Measurements from ENCODE around the gene DYNLRB1. TPM values are rescaled to one million over a fixed set of nuclear protein-coding genes. Genes with fewer than 3 reads are reported as not detected.
"Not testable (repeated sequence)": the region's sequence is repeated elsewhere in the genome, so short reads cannot be mapped to it uniquely, and the experiment has no call there.

The DYNLRB1 gene
- total and polyA plus RNA-seq, 2 of the 13 experiments (the other 11 are each of a cell fraction or from before 2014, with no cell fraction given), result 140 to 244 TPM

DNA sequence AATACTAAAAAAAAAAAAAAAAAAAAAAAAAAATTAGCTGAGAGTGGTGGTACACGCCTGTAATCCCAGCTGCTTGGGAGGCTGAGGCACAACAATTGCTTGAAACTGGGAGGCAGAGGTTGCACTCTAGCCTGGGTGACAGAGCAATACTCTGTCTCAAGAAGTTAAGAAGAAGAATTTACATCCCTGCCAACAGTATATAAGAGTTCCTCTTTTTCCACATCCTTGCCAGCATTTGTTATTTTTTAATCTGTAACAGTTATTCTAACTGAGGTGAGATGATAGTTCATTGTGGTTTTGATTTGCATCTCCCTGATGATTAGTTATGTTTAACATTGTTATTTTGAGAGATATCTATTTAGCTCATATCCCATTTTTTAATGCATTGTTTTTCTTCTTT lies 20.3 kb upstream of the DYNLRB1 start (continued):
- TF ChIP-seq ZKSCAN8 (CRISPR knock-in tag; IDR thresholded peaks at IDR 0.05; ENCODE audit: borderline replicate concordance), result no peak

- H2AFZ ChIP-seq (ENCODE audit: low read length); H3K9ac ChIP-seq (ENCODE audit: insufficient read depth, low read depth, low read length); H3K4me3 ChIP-seq (replicated peaks in 1 of 3; ENCODE audit: insufficient read depth in 1 of 3, low read depth in 2 of 3, low read length in 3 of 3); H4K20me1 ChIP-seq (ENCODE audit: insufficient read depth, low read length); POLR2A ChIA-PET; FAIRE-seq; intact Hi-C loops (cut with micrococcal nuclease; ENCODE audit: unreplicated experiment); BruUV-seq (replicated peaks); H3K27me3 ChIP-seq (ENCODE audit: control insufficient read depth in 1 of 2, insufficient read depth in 2 of 2, low read length in 2 of 2); CTCF ChIA-PET (ENCODE audit: low intra/inter-chr PET ratio, low total read pairs); in situ Hi-C loops (cut with HindIII; ENCODE audit: extremely low pct_ligation_motif_present, low pct_unique_long_range_greater_than_20kb); H3K4me2 ChIP-seq (ENCODE audit: low read depth, low read length); ATAC-seq; H3K27ac ChIP-seq (ENCODE audit: extremely low read length, insufficient read depth, low read length); DNase-seq (ENCODE audit: low spot score): not testable (repeated sequence)
- Histone ChIP-seq H3K36me3 (replicated peaks in 1 of 2; ENCODE audit: control insufficient read depth in 1 of 2, insufficient read depth in 2 of 2, low read length in 2 of 2) (peaks cover 10 to 59% of the 10 kb centered on the region in 2 experiments; a peak in 4 of 5 replicates), H3K9me3 (ENCODE audit: low read length) (peaks cover 13% of the 10 kb centered on the region; the same call in 1 of the 2 replicates), H3K79me2 (ENCODE audit: insufficient read depth, low read length) (peaks cover 13% of the 10 kb centered on the region), H3K4me1 (ENCODE audit: insufficient read depth, low read length) (peaks cover 13% of the 10 kb centered on the region)
- 98% methylated on average over 6 of the region's 6 CpGs for WGBS (ENCODE audit: low lambda C conversion rate)
- 0 out of 2 replicates have a peak, but pooled peaks have one; percentile 30 for TF ChIP-seq ZBTB2 (CRISPR knock-in tag; IDR thresholded peaks at IDR 0.05; ENCODE audit: low read depth)
These were observed 18.6 kb upstream of the DYNLRB1 start for GRCh38 chr20:34497596-34497995.

- ATAC-seq (no peak), FAIRE-seq (no peak), DNase-seq (ENCODE audit: low spot score) (no peak)
- Histone ChIP-seq H3K79me2 (ENCODE audit: insufficient read depth, low read length) (peaks cover 13% of the 10 kb centered on the region), H3K4me2 (ENCODE audit: low read depth, low read length) (no peak overlapping the region), H3K4me3 (replicated peaks in 1 of 3; ENCODE audit: insufficient read depth in 1 of 3, low read depth in 2 of 3, low read length in 3 of 3) (no peak overlapping the region), H3K9ac (ENCODE audit: insufficient read depth, low read depth, low read length) (no peak overlapping the region), H3K27ac (ENCODE audit: extremely low read length, insufficient read depth, low read length) (no peak overlapping the region), H3K27me3 (ENCODE audit: control insufficient read depth in 1 of 2, insufficient read depth in 2 of 2, low read length in 2 of 2) (no peaks in the 10 kb centered on the region), H4K20me1 (ENCODE audit: insufficient read depth, low read length) (no peaks in the 10 kb centered on the region), H3K36me3 (replicated peaks in 1 of 2; ENCODE audit: control insufficient read depth in 1 of 2, insufficient read depth in 2 of 2, low read length in 2 of 2) (peaks cover 16 to 58% of the 10 kb centered on the region in 2 experiments), H2AFZ (ENCODE audit: low read length) (no peak overlapping the region), H3K9me3 (ENCODE audit: low read length) (peaks cover 13% of the 10 kb centered on the region; the same call in 1 of the 2 replicates), H3K4me1 (ENCODE audit: insufficient read depth, low read length) (no peaks in the 10 kb centered on the region)
- TF ChIP-seq ZFP1 (CRISPR knock-in tag; IDR thresholded peaks at IDR 0.05), result peak; percentile 74; the same call in 1 of the 2 replicates
- TF ChIP-seq HNRNPH1 (optimal IDR thresholded peaks at IDR 0.05; ENCODE audit: low read depth, low read length), result no peak
- in situ Hi-C loops (cut with HindIII; ENCODE audit: extremely low pct_ligation_motif_present, low pct_unique_long_range_greater_than_20kb) (no loop called here), intact Hi-C loops (cut with micrococcal nuclease; ENCODE audit: unreplicated experiment) (no loop called here)
- BruUV-seq (replicated peaks), result no TSS peak
- CTCF ChIA-PET (ENCODE audit: low intra/inter-chr PET ratio, low total read pairs), result no interaction called here
- POLR2A ChIA-PET, result no interaction called here
- WGBS (ENCODE audit: low lambda C conversion rate), result 94% methylated on average over 1 of the region's 1 CpG
These were observed 15.4 kb upstream of the DYNLRB1 start for GRCh38 chr20:34500823-34501222.

All from HepG2 (cell line).